WTC11 (cell line): ENCODE measurements around the gene TMEM94. TPM values are rescaled to one million over a fixed set of nuclear protein-coding genes. Genes with fewer than 3 reads are reported as not detected.

Experiments used
- ATAC-seq: fragments of 200-7000 bp; cut with Tn5 transposase; 2 replicates; pipeline ENCODE4 v1.10.0; 2021; ENCODE audit warnings: mild to moderate bottlenecking, moderate library complexity
- CTCF ChIA-PET: fragments of 300-600 bp; sonication (Branson Sonifier 250); formaldehyde crosslinking; loops from one replicate; lab custom pipeline; 2021; ENCODE audit warnings: antibody characterized with exemption; lab: Charles Lee
- POLR2A ChIA-PET: fragments of 350-600 bp; sonication (Branson Sonifier 250); formaldehyde crosslinking; loops from one replicate; lab custom pipeline; 2021; ENCODE audit warnings: antibody characterized with exemption; lab: Charles Lee
- DNase-seq: peaks from one replicate; pipeline ENCODE4 v3.0.0; 2021; ENCODE audit warnings: low spot score
- H3K27ac Mint-ChIP-seq: 2 replicates; pipeline ENCODE4 v1.8.0; 2021; ENCODE audit warnings: mixed read lengths
- H3K27me3 Mint-ChIP-seq: 2 replicates; pipeline ENCODE4 v1.8.0; 2021; ENCODE audit warnings: low read depth, mild to moderate bottlenecking, moderate library complexity, mixed read lengths
- H3K36me3 Mint-ChIP-seq: 2 replicates; pipeline ENCODE4 v1.8.0; 2021; ENCODE audit warnings: mixed read lengths
- H3K4me1 Mint-ChIP-seq: 2 replicates; pipeline ENCODE4 v1.8.0; 2022; ENCODE audit warnings: mixed read lengths
- H3K4me3 Mint-ChIP-seq: 2 replicates; pipeline ENCODE4 v1.8.0; 2021; ENCODE audit warnings: mild to moderate bottlenecking, moderate library complexity, mixed read lengths
- H3K9me3 Mint-ChIP-seq: 2 replicates; pipeline ENCODE4 v1.8.0; 2021; ENCODE audit warnings: mixed read lengths
- ATF1 ChIP-seq: sonication (generic); formaldehyde crosslinking; IDR thresholded peaks from 2 replicates; pipeline ENCODE4 v1.8.1; 2023; ENCODE audit warnings: mild to moderate bottlenecking, moderate library complexity, missing genetic modification reagents
- ATF3 ChIP-seq: sonication (generic); formaldehyde crosslinking; conservative IDR thresholded peaks from 2 replicates; pipeline ENCODE4 v1.8.1; 2022; ENCODE audit warnings: mild to moderate bottlenecking, missing genetic modification reagents
- CDX4 ChIP-seq: fragments of 250-450 bp; sonication (Bioruptor Pico); IDR thresholded peaks from 2 replicates; pipeline ENCODE4 v1.9.0; 2021; ENCODE audit warnings: moderate library complexity, mild to moderate bottlenecking, inconsistent platforms, borderline replicate concordance
- CREM ChIP-seq: sonication (generic); formaldehyde crosslinking; IDR thresholded peaks from 2 replicates; pipeline ENCODE4 v1.8.1; 2022; ENCODE audit warnings: mild to moderate bottlenecking, missing genetic modification reagents, moderate library complexity
- E2F5 ChIP-seq: sonication (generic); formaldehyde crosslinking; IDR thresholded peaks from 2 replicates; pipeline ENCODE4 v1.8.1; 2022; ENCODE audit warnings: mild to moderate bottlenecking, moderate library complexity, missing genetic modification reagents
- ELF4 ChIP-seq: sonication (generic); formaldehyde crosslinking; IDR thresholded peaks from 2 replicates; pipeline ENCODE4 v1.8.1; 2022; ENCODE audit warnings: low read depth, mild to moderate bottlenecking, moderate library complexity, missing genetic modification reagents
- EMX1 ChIP-seq: fragments of 250-450 bp; sonication (Bioruptor Pico); IDR thresholded peaks from 2 replicates; pipeline ENCODE4 v1.8.0; 2021; ENCODE audit warnings: mild to moderate bottlenecking
- FOXP4 ChIP-seq: sonication (generic); formaldehyde crosslinking; IDR thresholded peaks from 2 replicates; pipeline ENCODE4 v1.8.0; 2022; ENCODE audit warnings: mild to moderate bottlenecking, missing genetic modification reagents
- IRF2 ChIP-seq: sonication (generic); formaldehyde crosslinking; IDR thresholded peaks from 2 replicates; pipeline ENCODE4 v1.8.0; 2022; ENCODE audit warnings: low read depth, missing genetic modification reagents, borderline replicate concordance
- NR2C2 ChIP-seq: sonication (generic); formaldehyde crosslinking; IDR thresholded peaks from 2 replicates; pipeline ENCODE4 v1.8.0; 2022; ENCODE audit warnings: mild to moderate bottlenecking, missing genetic modification reagents
- PRDM15 ChIP-seq: sonication (generic); formaldehyde crosslinking; IDR thresholded peaks from 2 replicates; pipeline ENCODE4 v1.8.0; 2022; ENCODE audit warnings: missing genetic modification reagents
- SOX15 ChIP-seq: fragments of 250-450 bp; sonication (Bioruptor Pico); IDR thresholded peaks from 2 replicates; pipeline ENCODE4 v1.9.0; 2021; ENCODE audit warnings: mild to moderate bottlenecking
- SP1 ChIP-seq: sonication (generic); formaldehyde crosslinking; conservative IDR thresholded peaks from 2 replicates; pipeline ENCODE4 v1.8.1; 2022; ENCODE audit warnings: missing genetic modification reagents
- STAT6 ChIP-seq: sonication (generic); formaldehyde crosslinking; conservative IDR thresholded peaks from 2 replicates; pipeline ENCODE4 v1.8.1; 2023; ENCODE audit warnings: mild to moderate bottlenecking, low read depth, missing genetic modification reagents, moderate library complexity
- TCF7 ChIP-seq: sonication (generic); formaldehyde crosslinking; IDR thresholded peaks from 2 replicates; pipeline ENCODE4 v1.8.0; 2022; ENCODE audit warnings: mild to moderate bottlenecking, low read depth, missing genetic modification reagents, moderate library complexity
- TEAD1 ChIP-seq: sonication (generic); formaldehyde crosslinking; IDR thresholded peaks from 2 replicates; pipeline ENCODE4 v1.8.0; 2022; ENCODE audit warnings: mild to moderate bottlenecking, missing genetic modification reagents
- TEAD4 ChIP-seq: sonication (generic); formaldehyde crosslinking; IDR thresholded peaks from 2 replicates; pipeline ENCODE4 v1.8.0; 2022; ENCODE audit warnings: mild to moderate bottlenecking, missing genetic modification reagents
- USF2 ChIP-seq: sonication (generic); formaldehyde crosslinking; IDR thresholded peaks from 2 replicates; pipeline ENCODE4 v1.8.1; 2023; ENCODE audit warnings: mild to moderate bottlenecking, missing genetic modification reagents, moderate library complexity
- ZNF121 ChIP-seq: sonication (generic); formaldehyde crosslinking; IDR thresholded peaks from 2 replicates; pipeline ENCODE4 v1.8.0; 2023; ENCODE audit warnings: missing genetic modification reagents
- ZNF263 ChIP-seq: sonication (generic); formaldehyde crosslinking; IDR thresholded peaks from 2 replicates; pipeline ENCODE4 v1.8.1; 2022; ENCODE audit warnings: low read depth, mild to moderate bottlenecking, moderate library complexity, missing genetic modification reagents
- ZNF416 ChIP-seq: fragments of 250-450 bp; sonication (Bioruptor Pico); IDR thresholded peaks from 2 replicates; pipeline ENCODE4 v1.9.0; 2021; ENCODE audit warnings: mild to moderate bottlenecking, inconsistent platforms
- ZNF532 ChIP-seq: fragments of 250-450 bp; sonication (Bioruptor Pico); IDR thresholded peaks from 2 replicates; pipeline ENCODE4 v1.9.0; 2021; ENCODE audit warnings: mild to moderate bottlenecking, borderline replicate concordance
- ZNF671 ChIP-seq: fragments of 250-450 bp; sonication (Bioruptor Pico); IDR thresholded peaks from 2 replicates; pipeline ENCODE4 v1.8.0; 2021; ENCODE audit warnings: mild to moderate bottlenecking
- total RNA-seq: library from RNA; stranded (reverse); gene quantifications from 3 replicates; pipeline ENCODE4 v1.2.3, GENCODE V29; 2021

The TMEM94 gene
- total RNA-seq, 1 experiment from 2014 or later, result 76.9 TPM

GRCh38 chr17:75516255-75516618 lies 59.8 kb downstream of the TMEM94 start, which contains the start of gene TSEN54:
TSEN54 (plus strand) TSS chr17:75516528; CDS start chr17:75516561, 33 bp downstream.
- Mint-ChIP-seq H3K27ac (no peak within 1 kb of the TSS), H3K9me3 (no peaks in the 10 kb centered on the region), H3K4me3 (peak within 1 kb of the TSS; percentile 80), H3K36me3 (peaks cover 25% of the 10 kb centered on the region), H3K27me3 (no peaks in the 10 kb centered on the region), H3K4me1 (peaks cover 20% of the 10 kb centered on the region)
- ChIA-PET POLR2A (interaction anchor here (0.5 to 1.4 kb wide), 8 partner anchors 9 to 264 kb away, joined by 3 to 6 read pairs (median 4); partner anchors contain the start of gene LLGL2), CTCF (interaction anchor here (0.6 to 3.7 kb wide), 35 partner anchors 10 to 362 kb away, joined by 3 to 65 read pairs (median 5); partner anchors contain the start of genes GALK1, GGA3, LLGL2 and MIF4GD)
- DNase-seq (peak; percentile 93), ATAC-seq (peak; percentile 70)
- TF ChIP-seq ELF4 (CRISPR knock-in tag) (no peak), PRDM15 (CRISPR knock-in tag) (no peak), ZNF671 (CRISPR knock-in tag) (no peak), ZNF263 (no peak), STAT6 (CRISPR knock-in tag) (no peak), ZNF532 (CRISPR knock-in tag) (no peak), TEAD1 (no peak), FOXP4 (peak; percentile 24; the same call in 1 of the 2 replicates), ZNF121 (CRISPR knock-in tag) (no peak), IRF2 (no peak), ATF1 (CRISPR knock-in tag) (no peak), SP1 (CRISPR knock-in tag) (peak; percentile 99), ATF3 (no peak), CDX4 (CRISPR knock-in tag) (no peak), EMX1 (CRISPR knock-in tag) (no peak), E2F5 (CRISPR knock-in tag) (no peak; the same call in 1 of the 2 replicates), SOX15 (CRISPR knock-in tag) (no peak), CREM (CRISPR knock-in tag) (peak; percentile 66), ZNF416 (CRISPR knock-in tag) (no peak), TCF7 (CRISPR knock-in tag) (no peak), TEAD4 (no peak), NR2C2 (CRISPR knock-in tag) (no peak), USF2 (peak; percentile 4; the same call in 1 of the 2 replicates)
